ENCODE measurements around the gene VIPR1. TPM values are rescaled to one million over a fixed set of nuclear protein-coding genes. Genes with fewer than 3 reads are reported as not detected.

The VIPR1 gene, protein sequence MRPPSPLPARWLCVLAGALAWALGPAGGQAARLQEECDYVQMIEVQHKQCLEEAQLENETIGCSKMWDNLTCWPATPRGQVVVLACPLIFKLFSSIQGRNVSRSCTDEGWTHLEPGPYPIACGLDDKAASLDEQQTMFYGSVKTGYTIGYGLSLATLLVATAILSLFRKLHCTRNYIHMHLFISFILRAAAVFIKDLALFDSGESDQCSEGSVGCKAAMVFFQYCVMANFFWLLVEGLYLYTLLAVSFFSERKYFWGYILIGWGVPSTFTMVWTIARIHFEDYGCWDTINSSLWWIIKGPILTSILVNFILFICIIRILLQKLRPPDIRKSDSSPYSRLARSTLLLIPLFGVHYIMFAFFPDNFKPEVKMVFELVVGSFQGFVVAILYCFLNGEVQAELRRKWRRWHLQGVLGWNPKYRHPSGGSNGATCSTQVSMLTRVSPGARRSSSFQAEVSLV
- total RNA-seq = not detected in 2 replicates

DNA sequence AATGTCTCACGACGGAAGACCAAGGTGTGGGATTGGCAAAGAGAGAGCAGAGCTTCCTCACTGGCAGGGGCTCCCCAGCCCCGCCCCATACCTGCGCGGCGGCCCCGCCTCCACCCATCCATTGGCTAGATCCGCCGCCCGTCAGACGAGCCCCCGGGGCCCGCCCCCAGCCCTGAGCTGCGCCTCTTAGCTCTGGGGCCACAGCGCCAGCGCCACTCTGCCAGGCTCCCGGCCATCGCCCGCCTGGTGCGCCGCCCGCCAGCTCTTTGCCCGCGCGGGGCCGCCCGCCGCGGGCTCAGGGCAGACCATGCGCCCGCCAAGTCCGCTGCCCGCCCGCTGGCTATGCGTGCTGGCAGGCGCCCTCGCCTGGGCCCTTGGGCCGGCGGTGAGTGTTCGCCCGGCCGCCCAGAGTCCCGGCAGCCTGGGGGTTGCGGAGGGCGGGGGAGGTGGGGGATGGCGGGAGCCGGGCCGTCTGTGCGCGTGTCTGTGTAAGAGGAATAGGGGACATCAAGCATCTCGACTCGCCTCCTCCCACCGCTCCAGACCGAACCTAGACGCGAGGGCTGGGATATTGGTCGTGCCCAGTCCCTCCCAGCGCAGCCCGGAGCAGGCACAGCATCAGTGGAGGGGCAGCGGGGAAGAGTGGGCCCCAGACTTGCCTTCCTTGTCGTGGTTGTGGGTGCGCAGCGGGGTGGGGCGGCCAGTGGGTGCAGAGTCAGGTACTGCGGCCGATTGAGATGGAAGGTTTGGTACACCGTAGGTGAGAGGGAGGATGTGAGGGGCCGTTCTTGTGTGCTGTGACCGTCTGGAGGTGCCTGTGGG lies at the start of gene VIPR1:
Gene VIPR1 (plus strand): TSS at position 215 of the 822 bp plus-strand sequence. CDS start 93 bp downstream, at position 308.

DNA sequence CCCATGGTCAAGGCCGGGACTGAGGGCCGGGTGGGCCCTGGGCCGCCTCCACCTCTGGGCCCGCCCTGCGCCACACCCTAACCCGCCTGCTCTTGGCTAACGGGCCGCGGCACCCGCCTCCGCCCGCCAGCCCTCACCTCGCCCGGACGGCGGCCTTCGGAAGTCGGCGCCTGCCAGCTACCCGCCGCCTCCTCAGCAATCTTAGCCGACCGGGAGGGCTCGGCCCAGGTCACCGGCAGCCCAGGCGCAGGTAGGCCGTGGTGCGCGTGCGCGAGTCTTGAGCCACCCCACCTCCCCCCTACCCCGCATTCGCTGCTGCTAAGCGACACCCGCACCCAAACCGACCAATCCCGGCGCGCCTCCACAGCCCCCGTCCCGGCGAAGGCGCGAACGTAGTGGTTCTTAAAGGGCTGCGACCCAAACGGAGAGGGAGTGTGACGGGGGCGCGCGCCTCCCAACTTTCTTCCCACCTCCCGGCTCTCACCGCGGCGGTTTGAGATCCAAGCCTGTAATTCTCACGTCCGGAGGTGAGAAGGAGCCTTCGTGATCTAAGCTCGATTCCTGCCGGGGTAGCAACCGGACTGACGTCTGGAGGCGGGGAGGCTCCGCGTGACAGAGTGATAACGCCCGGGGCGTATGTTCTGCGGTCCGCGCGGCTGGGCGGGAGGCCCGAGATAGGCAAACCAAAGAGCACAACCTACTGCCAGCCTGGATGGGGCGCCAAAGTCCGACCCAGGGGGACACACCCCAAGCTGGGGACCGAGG lies 79.4 kb downstream of the VIPR1 start, which contains the start of gene SEC22C:
Gene SEC22C (minus strand): TSS at position 259 of the 765 bp plus-strand sequence. CDS start 12,921 bp downstream, outside the sequence.

Other genes starting within 250 kb of the VIPR1 start
- not detected in 2 replicates for gene CCK, start 236.5 kb upstream of the VIPR1 start, total RNA-seq
- gene LYZL4, start 92.0 kb upstream of the VIPR1 start, total RNA-seq = not detected in 2 replicates
- 66.9 and 85.6 TPM in 2 replicates for gene SEC22C, start 79.3 kb downstream of the VIPR1 start, total RNA-seq
- gene SS18L2, start 88.2 kb downstream of the VIPR1 start, total RNA-seq = 17.0 and 25.1 TPM in 2 replicates
- gene NKTR, start 98.0 kb downstream of the VIPR1 start, total RNA-seq = 8.4 and 11.5 TPM in 2 replicates
- 11.0 and 11.9 TPM in 2 replicates for gene ZBTB47, start 151.1 kb downstream of the VIPR1 start, total RNA-seq
- gene KLHL40, start 182.9 kb downstream of the VIPR1 start, total RNA-seq = not detected in 2 replicates
- gene HHATL, start 200.2 kb downstream of the VIPR1 start, total RNA-seq = not detected in 2 replicates

Measured in myometrial cell (primary cell).